AG09309 (cell line): Measurements from ENCODE around the gene SORBS2.

Experiments used
- DNase-seq: peaks from one replicate; pipeline ENCODE4 v3.0.0-alpha.2; 2010; ENCODE audit warnings: low read depth
- H3K4me3 ChIP-seq: 2 replicates; pipeline ENCODE4 v1.5.1; 2011; ENCODE audit warnings: mild to moderate bottlenecking, low read depth, low read length, moderate library complexity; ENCODE audit not compliant: control insufficient read depth
- CTCF ChIP-seq: IDR thresholded peaks from 2 replicates; pipeline ENCODE4 v1.5.1; 2011; ENCODE audit warnings: mild to moderate bottlenecking, low read depth, low read length, inconsistent platforms; ENCODE audit not compliant: insufficient read depth, control insufficient read depth; ENCODE audit errors: missing control alignments

SORBS2 gene

DNA sequence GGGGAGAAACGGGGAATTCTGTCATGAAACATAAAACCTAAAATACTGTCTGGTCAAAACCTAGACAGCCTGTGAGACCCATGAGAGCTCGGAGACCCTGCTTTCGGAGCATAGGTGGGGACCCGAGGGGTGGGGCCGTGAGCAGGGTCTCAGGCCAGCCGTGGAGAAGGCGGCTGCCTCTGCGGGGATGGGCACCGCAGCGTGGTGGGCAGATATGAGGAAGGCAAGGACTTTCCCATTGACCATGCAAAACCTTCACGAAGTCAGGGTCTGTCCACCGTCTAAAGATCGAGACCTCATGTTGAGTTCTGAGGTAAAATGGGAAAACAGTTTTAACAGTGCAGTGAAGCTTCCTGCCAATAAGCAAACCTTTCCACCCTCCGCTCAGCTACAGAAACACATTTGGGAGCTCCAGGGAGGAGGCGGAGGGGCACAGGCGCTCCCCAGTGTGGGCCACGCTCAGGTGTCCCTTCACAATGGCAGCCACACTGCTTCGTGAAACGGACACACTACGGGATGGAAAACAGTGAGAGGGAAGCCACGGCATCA is 74.4 kb downstream of the SORBS2 start:
- DNase-seq = no peak
- peak overlapping the region; percentile 5; the same call in 1 of the 2 replicates for H3K4me3 ChIP-seq
- no peak for TF ChIP-seq CTCF

GRCh38 chr4:185736882-185737281 is 75.1 kb downstream of the SORBS2 start:
- no peak for DNase-seq
- TF ChIP-seq CTCF = no peak
- H3K4me3 ChIP-seq = no peak overlapping the region

DNA sequence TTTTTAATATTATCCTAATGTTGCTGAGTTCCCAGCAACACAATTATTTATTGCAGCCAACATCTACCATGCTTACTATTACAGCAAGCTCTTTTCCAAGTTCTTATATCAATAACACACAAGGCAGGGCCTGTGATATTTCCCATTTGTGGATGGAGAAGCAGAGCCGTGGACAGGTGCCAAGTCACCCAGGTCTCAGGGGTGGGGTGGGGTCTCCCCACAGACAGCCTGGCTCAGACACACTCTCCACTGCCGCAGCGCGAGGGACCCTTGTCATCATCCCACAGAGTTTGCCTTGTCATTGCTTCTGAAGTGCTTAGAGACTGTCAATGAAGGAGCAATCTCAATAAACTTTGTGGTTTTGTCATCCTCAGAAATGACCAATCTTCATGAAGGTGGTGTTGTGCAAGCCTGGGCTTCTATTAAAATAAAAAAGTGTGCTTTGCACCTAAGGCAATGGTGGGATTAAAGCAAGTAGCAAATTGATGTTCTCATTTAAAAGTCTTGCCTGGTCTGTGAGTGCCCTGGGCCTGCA is 76.1 kb downstream of the SORBS2 start:
- no peak overlapping the region for H3K4me3 ChIP-seq
- no peak for DNase-seq
- TF ChIP-seq CTCF = no peak

GRCh38 chr4:185734930-185735329 is 77.1 kb downstream of the SORBS2 start:
- H3K4me3 ChIP-seq = no peak overlapping the region
- no peak for DNase-seq
- no peak for TF ChIP-seq CTCF

DNA sequence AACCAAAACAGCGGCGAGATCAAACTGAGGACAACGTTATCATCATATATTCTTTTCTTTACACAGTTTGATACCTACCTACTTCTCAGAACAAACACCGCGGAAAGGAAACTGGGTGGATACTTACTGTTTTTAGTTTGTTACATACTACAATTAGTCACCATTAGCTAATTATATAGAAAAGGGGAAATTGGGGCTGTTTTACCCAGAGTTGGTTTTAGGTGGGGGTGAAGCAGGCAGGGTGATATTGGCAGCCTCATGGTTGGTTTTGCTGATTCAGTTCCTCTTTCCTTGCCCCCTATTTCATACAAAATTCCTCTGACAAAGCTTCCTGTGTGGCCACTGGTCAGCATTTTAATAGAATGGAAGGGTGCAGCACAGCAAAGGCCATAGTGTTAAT is 77.8 kb downstream of the SORBS2 start:
- no peak for DNase-seq
- no peak overlapping the region for H3K4me3 ChIP-seq
- TF ChIP-seq CTCF = no peak

- no peak for DNase-seq
- no peak for TF ChIP-seq CTCF
- H3K4me3 ChIP-seq = no peak overlapping the region
These were observed 81.0 kb downstream of the SORBS2 start for GRCh38 chr4:185730849-185731608.
